GM11168 (cell line): ENCODE measurements around the gene PLN.

Experiments used
- in situ Hi-C: fragments of 300-500 bp; cut with MboI; formaldehyde crosslinking; loops from one replicate; pipeline ENCODE4 v1.12.0; 2022; ENCODE audit warnings: low sequenced_read_pairs; ENCODE audit not compliant: unreplicated experiment

The PLN gene

DNA sequence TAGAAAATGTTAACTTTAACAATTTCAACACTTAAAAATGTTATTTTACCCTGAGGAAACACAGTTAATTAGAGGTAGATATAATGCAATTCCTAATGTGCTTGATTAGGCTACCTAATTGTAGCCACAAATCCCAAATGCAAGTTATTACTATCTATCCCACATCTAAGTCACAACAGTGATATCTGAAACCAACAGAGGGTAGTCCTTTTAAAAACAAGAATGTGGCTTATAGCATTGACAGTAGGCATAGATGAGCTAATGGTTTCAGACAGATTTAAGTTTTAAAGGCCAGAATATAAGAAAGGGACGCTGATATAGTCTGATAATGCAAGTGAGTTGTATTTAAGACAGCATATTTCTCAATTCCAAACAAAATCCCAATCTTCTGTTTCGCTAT is 23.0 kb downstream of the PLN start:
- in situ Hi-C loops = loop anchor here (25.0 kb wide), 1 partner anchor 541 kb away; no protein-coding TSS in a partner anchor

GRCh38 chr6:118574051-118574865 is 26.2 kb downstream of the PLN start:
- in situ Hi-C loops = loop anchor here (25.0 kb wide), 1 partner anchor 538 kb away; no protein-coding TSS in a partner anchor

DNA sequence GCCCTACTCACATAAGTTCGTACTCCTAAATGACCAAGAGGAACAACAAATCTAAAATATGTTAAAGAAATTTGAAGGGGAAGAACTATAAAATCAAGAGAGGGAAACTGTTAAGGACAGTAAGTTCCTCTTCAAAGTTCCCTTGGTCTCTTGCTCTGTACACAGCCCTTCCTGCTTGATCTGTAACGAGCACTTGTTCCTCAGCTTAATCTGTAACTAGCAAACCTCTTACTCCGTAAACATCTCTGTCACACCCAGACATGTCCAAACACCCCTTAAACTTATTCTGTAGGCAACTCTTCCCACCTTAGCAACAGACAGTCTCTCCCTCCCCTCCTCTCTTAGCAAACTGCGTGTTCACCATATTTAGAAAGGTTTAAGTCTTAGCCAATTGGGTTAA is 29.9 kb downstream of the PLN start:
- in situ Hi-C loops = no loop called here

DNA sequence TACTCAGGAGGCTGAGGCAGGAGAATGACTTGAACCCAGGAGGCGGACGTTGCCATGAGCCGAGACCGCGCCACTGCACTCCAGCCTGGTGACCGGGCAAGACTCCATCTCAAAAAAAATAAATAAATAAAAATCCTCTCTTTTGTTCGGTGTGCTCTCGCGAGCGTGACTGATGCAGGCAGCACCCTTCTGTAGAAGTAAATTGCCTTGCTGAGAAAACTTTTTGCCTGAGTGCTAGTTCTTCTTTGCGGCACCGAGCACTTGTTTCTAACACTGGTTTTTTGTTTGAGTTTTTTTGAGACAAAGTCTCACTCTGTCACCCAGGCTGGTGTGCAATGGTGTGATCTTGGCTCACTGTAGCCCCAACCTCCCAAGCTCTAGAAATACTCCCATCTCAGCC is 30.5 kb downstream of the PLN start:
- in situ Hi-C loops = no loop called here

- in situ Hi-C loops = no loop called here
Observed at GRCh38 chr6:118579786-118580185, 31.7 kb downstream of the PLN start.

DNA sequence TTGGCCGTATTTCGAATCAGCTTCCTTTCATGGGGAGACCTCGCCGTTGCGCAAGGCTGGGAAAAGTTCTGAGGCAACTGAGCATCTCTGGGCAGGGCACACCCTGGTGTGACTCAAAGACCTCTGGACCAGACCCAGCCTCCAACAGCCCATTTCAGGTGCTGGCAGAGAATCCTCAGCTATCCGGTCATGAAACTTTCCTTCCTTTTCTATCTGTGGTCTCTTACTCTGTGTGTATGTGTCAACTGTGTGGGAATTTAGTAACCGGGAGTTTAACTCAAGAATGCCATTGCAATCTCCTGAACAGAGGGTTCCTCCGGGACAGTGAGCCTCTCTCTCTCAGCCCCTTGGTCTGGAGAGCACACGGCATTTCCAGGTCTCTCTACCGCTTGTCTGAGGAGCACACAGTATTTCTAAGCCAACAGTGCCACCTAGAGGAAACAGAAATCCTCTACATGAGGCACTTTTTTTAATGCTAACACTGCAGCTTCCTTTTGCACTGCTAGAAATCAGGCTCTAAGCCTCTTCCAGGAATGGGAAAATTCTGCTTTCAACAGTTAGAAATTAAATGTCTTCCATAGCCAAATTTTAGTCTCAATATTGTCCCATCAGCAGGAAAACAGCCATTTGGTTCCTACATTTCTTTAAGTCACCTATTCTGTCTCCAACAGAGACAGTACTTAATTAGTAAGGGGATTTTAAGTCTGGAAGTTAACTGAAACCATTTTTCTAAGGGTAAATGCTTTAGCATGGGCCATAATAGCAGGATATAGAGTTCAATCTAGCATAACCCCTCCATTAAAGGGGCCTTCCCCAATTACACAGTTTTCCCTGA is 32.7 kb downstream of the PLN start:
- in situ Hi-C loops = no loop called here

GRCh38 chr6:118581489-118581959 is 33.4 kb downstream of the PLN start:
- in situ Hi-C loops = no loop called here

DNA sequence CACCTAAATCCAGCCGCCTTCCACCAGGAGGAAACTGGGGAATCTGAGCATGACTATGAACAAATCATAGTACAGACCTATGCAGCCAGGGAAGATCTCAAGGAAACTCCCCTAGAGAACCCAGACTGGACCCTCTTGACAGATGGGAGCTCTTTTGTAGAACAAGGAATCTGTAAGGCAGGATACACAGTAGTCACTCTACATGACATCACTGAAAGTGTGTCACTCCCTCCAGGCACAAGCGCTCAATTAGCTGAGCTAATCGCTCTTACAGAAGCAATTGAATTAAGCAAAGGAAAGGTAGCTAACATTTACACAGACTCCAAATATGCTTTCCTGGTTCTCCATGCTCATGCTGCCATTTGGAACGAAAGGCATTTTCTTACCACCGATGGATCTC is 36.8 kb downstream of the PLN start:
- in situ Hi-C loops = no loop called here

GRCh38 chr6:118586746-118587485 is 38.8 kb downstream of the PLN start:
- in situ Hi-C loops = no loop called here

GRCh38 chr6:118588626-118589025 is 40.5 kb downstream of the PLN start:
- in situ Hi-C loops = no loop called here

- in situ Hi-C loops = no loop called here
Observed at GRCh38 chr6:118589186-118589585, 41.1 kb downstream of the PLN start.

DNA sequence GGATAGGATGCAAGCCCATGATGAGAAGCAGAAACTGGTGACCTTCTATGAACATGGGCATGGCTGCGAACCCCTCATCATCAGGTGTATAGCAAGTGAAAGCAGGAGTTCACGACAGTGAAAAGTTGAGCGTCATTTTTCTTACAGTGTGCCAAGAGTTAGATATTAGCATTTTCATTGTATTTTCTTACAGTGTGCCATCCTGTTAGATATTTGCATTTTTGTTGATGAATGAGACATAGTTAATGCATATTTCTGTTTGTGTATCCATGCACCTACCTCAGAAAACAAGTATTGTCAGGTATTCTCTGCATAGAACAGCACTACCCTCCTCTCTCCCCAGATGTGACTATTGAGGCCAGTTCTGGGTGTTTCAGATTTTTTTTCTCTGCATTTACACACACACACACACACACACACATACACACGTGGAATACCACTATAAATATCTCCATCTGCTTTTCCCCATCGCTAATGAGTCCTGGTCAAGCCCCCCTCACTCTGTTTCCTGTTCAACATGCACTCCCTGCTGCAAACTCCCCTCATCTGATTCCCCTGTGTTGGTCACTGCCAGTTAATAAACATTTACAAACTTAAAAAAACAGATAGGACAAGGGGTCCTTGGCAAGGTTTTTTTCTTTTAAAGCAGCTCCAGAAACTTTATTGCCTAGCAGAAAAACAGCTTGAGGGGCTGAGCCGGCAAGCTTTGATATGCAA is 41.7 kb downstream of the PLN start:
- in situ Hi-C loops = no loop called here

DNA sequence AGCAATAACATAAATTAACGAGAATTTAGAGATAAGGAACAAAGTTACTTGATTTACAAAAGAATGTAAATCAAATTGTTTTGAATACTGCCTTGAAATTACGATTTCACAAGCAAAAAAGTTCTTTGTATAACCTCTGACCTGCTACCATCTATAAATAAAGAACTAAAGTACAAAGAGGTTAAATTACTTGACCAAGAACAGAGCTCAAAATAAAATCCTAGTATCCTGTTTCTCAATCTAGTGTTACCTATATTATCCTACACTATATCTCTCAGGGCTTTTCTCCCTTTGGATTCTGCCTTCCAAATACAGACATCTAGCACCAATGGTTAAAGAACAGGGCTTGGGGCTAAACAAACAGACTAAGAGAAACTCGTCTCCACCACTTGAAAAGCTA is 43.8 kb downstream of the PLN start:
- in situ Hi-C loops = no loop called here

DNA sequence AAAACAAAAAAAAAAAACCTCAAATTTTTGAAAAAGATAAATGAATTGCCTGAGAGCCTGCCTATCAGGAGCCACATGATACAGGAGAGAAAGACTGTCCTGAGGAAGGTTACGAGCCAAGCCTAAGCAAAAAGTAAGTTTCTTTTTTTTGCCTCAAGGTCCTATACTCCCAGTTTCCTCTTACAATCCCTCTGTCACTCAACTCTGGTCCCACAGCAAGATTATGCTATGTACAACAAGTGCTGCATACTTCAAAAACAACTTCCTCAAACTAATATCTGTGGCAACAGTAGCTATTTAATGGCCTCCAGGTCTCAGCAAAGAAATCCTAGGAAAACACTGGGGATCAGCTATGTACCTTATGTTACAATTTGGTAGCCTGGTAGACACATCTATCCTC is 46.8 kb downstream of the PLN start:
- in situ Hi-C loops = no loop called here

- in situ Hi-C loops = no loop called here
Observed at GRCh38 chr6:118596774-118597320, 48.8 kb downstream of the PLN start.

- in situ Hi-C loops = no loop called here
Observed at GRCh38 chr6:118597636-118598035, 49.5 kb downstream of the PLN start.

DNA sequence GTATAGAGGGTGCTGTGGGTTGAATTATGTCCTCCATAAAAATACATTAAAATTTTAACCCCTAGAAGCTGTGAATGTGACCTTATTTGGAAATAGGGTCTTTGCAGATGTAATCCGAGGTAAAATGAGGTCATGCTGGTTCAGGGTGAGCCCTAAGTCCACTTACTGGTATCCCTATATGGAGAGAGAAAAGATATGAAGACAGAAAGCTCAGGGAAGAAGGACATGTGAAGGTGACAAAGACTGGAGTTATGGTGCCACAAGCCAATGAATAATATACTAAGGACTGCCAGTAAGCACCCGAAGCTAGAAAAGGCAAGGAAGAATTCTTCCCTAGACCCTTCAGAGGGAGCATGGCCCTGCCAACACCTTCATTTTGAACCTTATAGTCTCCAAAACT is 50.2 kb downstream of the PLN start:
- in situ Hi-C loops = no loop called here

GRCh38 chr6:118602300-118602699 is 54.2 kb downstream of the PLN start:
- in situ Hi-C loops = no loop called here

- in situ Hi-C loops = no loop called here
Observed at GRCh38 chr6:118603372-118603771, 55.3 kb downstream of the PLN start.

GRCh38 chr6:118606268-118606667 is 58.2 kb downstream of the PLN start:
- in situ Hi-C loops = no loop called here
